OCI-LY7 (cell line): ENCODE measurements around the gene PPP1R11. TPM values are rescaled to one million over a fixed set of nuclear protein-coding genes. Genes with fewer than 3 reads are reported as not detected.
"Not testable (repeated sequence)": the region's sequence is repeated elsewhere in the genome, so short reads cannot be mapped to it uniquely, and the experiment has no call there.

Source experiments
- BruUV-seq: library from RNA; stranded (reverse); fragments of 400-500 nt; replicated peaks from 2 replicates; lab custom pipeline; 2021; lab: Mats Ljungman, UMichigan
- CTCF ChIA-PET: fragments of 300-600 bp; sonication (Branson Sonifier 250); formaldehyde crosslinking; loops from one replicate; lab custom pipeline; 2022; ENCODE audit warnings: antibody characterized with exemption; ENCODE audit not compliant: unreplicated experiment; lab: Charles Lee
- POLR2A ChIA-PET: fragments of 300-600 bp; sonication (Branson Sonifier 250); formaldehyde crosslinking; loops from one replicate; lab custom pipeline; 2022; ENCODE audit warnings: antibody characterized with exemption; lab: Charles Lee
- DNase-seq: peaks from one replicate; pipeline ENCODE4 v3.0.0-alpha.2; 2015; ENCODE audit warnings: low spot score
- H2AFZ ChIP-seq: fragments of 200-600 bp; sonication (generic), shearing (Covaris generic); 2 replicates; pipeline ENCODE4 v1.6.1; 2014; ENCODE audit warnings: mild to moderate bottlenecking, antibody characterized with exemption, low read length, moderate library complexity
- H3K27ac ChIP-seq: fragments of 200-600 bp; sonication (generic); 2 replicates; pipeline ENCODE4 v1.5.1; 2014; ENCODE audit warnings: mixed run types, low read depth, mild to moderate bottlenecking, moderate library complexity, low read length, inconsistent platforms; ENCODE audit not compliant: poor library complexity, severe bottlenecking
- H3K36me3 ChIP-seq: fragments of 200-600 bp; sonication (generic); 2 replicates; pipeline ENCODE4 v1.6.1; 2014; ENCODE audit warnings: mild to moderate bottlenecking, antibody characterized with exemption, low read length, moderate library complexity, mixed read lengths; ENCODE audit not compliant: insufficient read depth
- H3K4me1 ChIP-seq: fragments of 200-600 bp; sonication (generic); 2 replicates; pipeline ENCODE4 v1.5.1; 2014; ENCODE audit warnings: mild to moderate bottlenecking, low read length; ENCODE audit not compliant: insufficient read depth, poor library complexity, severe bottlenecking
- H3K4me2 ChIP-seq: fragments of 200-600 bp; sonication (generic); 2 replicates; pipeline ENCODE4 v1.6.1; 2014; ENCODE audit warnings: mild to moderate bottlenecking, low read length
- H3K4me3 ChIP-seq: fragments of 200-600 bp; sonication (generic); 2 replicates; pipeline ENCODE4 v1.5.1; 2014; ENCODE audit warnings: mild to moderate bottlenecking, low read depth, low read length; ENCODE audit not compliant: poor library complexity, severe bottlenecking
- H3K79me2 ChIP-seq: fragments of 200-600 bp; sonication (generic); 2 replicates; pipeline ENCODE4 v1.6.1; 2016; ENCODE audit warnings: low read depth, mild to moderate bottlenecking, low read length, moderate library complexity, mixed read lengths; ENCODE audit not compliant: insufficient read depth
- H3K9me2 ChIP-seq: fragments of 200-600 bp; sonication (generic); 2 replicates; pipeline ENCODE4 v1.6.1; 2016; ENCODE audit warnings: mild to moderate bottlenecking, low read length, mixed read lengths; ENCODE audit not compliant: insufficient read depth
- H3K9me3 ChIP-seq: fragments of 200-600 bp; sonication (generic); 2 replicates; pipeline ENCODE4 v1.6.1; 2014; ENCODE audit warnings: mild to moderate bottlenecking, mixed run types, low read length, mixed read lengths
- H4K20me1 ChIP-seq: fragments of 200-600 bp; sonication (generic); 2 replicates; pipeline ENCODE4 v1.6.1; 2014; ENCODE audit warnings: mild to moderate bottlenecking, antibody characterized with exemption, low read length, moderate library complexity, mixed read lengths; ENCODE audit not compliant: insufficient read depth
- EZH2phosphoT487 ChIP-seq: fragments of 200-600 bp; sonication (generic); IDR thresholded peaks from 2 replicates; pipeline ENCODE4 v1.6.1; 2018; ENCODE audit warnings: low read depth, borderline replicate concordance, mild to moderate bottlenecking, mixed run types, antibody characterized with exemption, low read length, moderate library complexity, mixed read lengths
- intact Hi-C: fragments of 100-400 bp; cut with micrococcal nuclease; formaldehyde crosslinking; loops from one replicate; pipeline ENCODE4 v1.10.0; 2022; ENCODE audit not compliant: unreplicated experiment
- total RNA-seq, 2 experiments: library from RNA; depleted of rRNA in 1 of 2; stranded (reverse); fragments of >200 nt in 1 of 2; shearing (Covaris generic) in 1 of 2; gene quantifications; 2 replicates each; pipeline ENCODE4 v1.2.3, GENCODE V29; 2014 to 2022
- TF ChIP-seq, protein P1 (sequence below): fragments of 200-600 bp; sonication (generic); conservative IDR thresholded peaks from 2 replicates; pipeline ENCODE4 v1.5.1; 2014; ENCODE audit warnings: mild to moderate bottlenecking, antibody characterized with exemption, low read length, moderate library complexity, mixed read lengths

The PPP1R11 gene
- total RNA-seq, 2 experiments from 2014 or later = 30.6 to 36.5 TPM

DNA sequence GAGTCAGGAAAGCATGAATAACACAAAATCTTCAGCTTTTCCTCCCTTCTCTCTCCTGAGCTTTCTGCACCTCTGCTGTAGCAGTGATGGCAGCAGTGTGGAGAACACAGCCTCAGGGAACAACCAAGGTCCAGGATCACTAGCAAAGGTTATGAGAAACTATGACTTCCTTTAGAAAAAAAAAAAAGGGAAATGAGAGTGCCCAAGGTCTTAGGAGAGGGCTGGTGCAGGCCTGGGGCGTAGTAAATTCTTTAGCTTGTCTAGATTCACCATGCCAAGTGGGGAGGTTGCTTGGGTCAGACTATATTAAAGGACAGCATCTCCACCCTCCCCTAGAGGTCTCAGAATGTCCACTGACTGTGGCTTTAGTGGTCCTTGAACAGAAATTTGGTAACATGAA, 46.4 kb upstream of the PPP1R11 start:
- no peak for DNase-seq
- no peaks in the 10 kb centered on the region for H3K9me2 ChIP-seq
- no TSS peak for BruUV-seq
- H3K4me3 ChIP-seq = no peak overlapping the region
- intact Hi-C loops = no loop called here
- H4K20me1 ChIP-seq = no peaks in the 10 kb centered on the region
- CTCF ChIA-PET = no interaction called here
- no peaks in the 10 kb centered on the region for H3K79me2 ChIP-seq
- TF ChIP-seq, protein P1, sequence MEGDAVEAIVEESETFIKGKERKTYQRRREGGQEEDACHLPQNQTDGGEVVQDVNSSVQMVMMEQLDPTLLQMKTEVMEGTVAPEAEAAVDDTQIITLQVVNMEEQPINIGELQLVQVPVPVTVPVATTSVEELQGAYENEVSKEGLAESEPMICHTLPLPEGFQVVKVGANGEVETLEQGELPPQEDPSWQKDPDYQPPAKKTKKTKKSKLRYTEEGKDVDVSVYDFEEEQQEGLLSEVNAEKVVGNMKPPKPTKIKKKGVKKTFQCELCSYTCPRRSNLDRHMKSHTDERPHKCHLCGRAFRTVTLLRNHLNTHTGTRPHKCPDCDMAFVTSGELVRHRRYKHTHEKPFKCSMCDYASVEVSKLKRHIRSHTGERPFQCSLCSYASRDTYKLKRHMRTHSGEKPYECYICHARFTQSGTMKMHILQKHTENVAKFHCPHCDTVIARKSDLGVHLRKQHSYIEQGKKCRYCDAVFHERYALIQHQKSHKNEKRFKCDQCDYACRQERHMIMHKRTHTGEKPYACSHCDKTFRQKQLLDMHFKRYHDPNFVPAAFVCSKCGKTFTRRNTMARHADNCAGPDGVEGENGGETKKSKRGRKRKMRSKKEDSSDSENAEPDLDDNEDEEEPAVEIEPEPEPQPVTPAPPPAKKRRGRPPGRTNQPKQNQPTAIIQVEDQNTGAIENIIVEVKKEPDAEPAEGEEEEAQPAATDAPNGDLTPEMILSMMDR = no peak
- TF ChIP-seq EZH2phosphoT487 = no peak
- no peak overlapping the region for H3K27ac ChIP-seq
- POLR2A ChIA-PET = interaction anchor here (0.6 kb wide), 1 partner anchor 1210 kb away, joined by 3 read pairs; no protein-coding TSS in a partner anchor
- H3K4me2 ChIP-seq = no peak overlapping the region
- H3K9me3 ChIP-seq = no peaks in the 10 kb centered on the region
- no peak overlapping the region for H2AFZ ChIP-seq
- H3K4me1 ChIP-seq = peaks cover 5% of the 10 kb centered on the region
- H3K36me3 ChIP-seq = no peaks in the 10 kb centered on the region

DNA sequence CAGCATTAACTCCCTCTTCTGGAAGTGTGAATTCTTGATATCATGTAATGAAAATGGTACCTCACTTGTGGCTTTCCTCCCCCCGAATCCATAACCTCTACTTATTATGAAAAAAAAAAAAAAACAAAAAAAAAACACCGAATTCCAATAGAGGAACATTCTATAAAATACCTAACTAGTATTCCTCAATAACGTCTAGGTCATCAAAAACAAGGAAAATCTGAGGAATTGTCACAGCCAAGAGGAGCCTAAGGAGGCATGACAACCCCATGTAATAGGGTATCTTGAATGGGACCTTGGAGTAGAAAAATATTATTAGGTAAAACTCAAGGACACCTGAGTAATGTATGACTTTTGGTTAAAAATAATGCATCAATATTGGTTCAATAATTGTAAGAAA, 44.8 kb upstream of the PPP1R11 start:
- no TSS peak for BruUV-seq
- Histone ChIP-seq H3K9me2 (no peaks in the 10 kb centered on the region), H3K27ac (no peak overlapping the region), H3K4me1 (peaks cover 5% of the 10 kb centered on the region), H3K79me2 (no peaks in the 10 kb centered on the region), H3K4me3 (no peak overlapping the region), H3K36me3 (no peaks in the 10 kb centered on the region), H4K20me1 (no peaks in the 10 kb centered on the region), H2AFZ (no peak overlapping the region), H3K4me2 (no peak overlapping the region), H3K9me3 (no peaks in the 10 kb centered on the region)
- ChIA-PET CTCF (no interaction called here), POLR2A (no interaction called here)
- intact Hi-C loops = no loop called here
- TF ChIP-seq EZH2phosphoT487 = no peak
- TF ChIP-seq, protein P1 = no peak
- no peak for DNase-seq

DNA sequence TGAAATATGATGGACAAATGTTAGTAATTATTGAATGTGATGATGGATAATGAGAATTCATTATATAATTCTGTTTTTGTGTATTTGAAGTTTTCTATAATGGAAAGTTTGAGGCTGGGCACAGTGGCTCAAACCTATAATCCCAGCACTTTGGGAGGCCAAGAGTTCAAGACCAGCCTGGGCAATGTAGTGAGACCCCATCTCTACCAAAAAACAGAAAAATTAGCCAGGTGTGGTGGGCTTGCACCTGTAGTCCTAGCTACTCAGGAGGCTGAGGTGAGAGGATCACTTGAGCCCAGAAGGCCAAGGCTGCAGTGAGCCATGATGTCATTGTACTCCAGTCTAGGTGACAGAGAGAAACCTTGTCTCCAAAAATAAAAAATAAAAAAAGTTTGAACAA, 44.3 kb upstream of the PPP1R11 start:
- BruUV-seq, H3K27ac ChIP-seq, H3K36me3 ChIP-seq, H3K4me2 ChIP-seq, H3K79me2 ChIP-seq, H3K9me3 ChIP-seq, H4K20me1 ChIP-seq, H3K9me2 ChIP-seq, H2AFZ ChIP-seq, intact Hi-C loops, DNase-seq, H3K4me1 ChIP-seq, H3K4me3 ChIP-seq, CTCF ChIA-PET: not testable (repeated sequence)
- POLR2A ChIA-PET = interaction anchor here (1.0 kb wide), 1 partner anchor 12 kb away, joined by 3 read pairs; no protein-coding TSS in a partner anchor
